ENCODE results near the gene ZBED4. TPM values are rescaled to one million over a fixed set of nuclear protein-coding genes. Genes with fewer than 3 reads are reported as not detected.

ZBED4 gene
- total and polyA plus RNA-seq, 2 of the 13 experiments (the other 11 are each of a cell fraction or from before 2014, with no cell fraction given): 5.4 to 9.6 TPM

- TF ChIP-seq, protein P1, sequence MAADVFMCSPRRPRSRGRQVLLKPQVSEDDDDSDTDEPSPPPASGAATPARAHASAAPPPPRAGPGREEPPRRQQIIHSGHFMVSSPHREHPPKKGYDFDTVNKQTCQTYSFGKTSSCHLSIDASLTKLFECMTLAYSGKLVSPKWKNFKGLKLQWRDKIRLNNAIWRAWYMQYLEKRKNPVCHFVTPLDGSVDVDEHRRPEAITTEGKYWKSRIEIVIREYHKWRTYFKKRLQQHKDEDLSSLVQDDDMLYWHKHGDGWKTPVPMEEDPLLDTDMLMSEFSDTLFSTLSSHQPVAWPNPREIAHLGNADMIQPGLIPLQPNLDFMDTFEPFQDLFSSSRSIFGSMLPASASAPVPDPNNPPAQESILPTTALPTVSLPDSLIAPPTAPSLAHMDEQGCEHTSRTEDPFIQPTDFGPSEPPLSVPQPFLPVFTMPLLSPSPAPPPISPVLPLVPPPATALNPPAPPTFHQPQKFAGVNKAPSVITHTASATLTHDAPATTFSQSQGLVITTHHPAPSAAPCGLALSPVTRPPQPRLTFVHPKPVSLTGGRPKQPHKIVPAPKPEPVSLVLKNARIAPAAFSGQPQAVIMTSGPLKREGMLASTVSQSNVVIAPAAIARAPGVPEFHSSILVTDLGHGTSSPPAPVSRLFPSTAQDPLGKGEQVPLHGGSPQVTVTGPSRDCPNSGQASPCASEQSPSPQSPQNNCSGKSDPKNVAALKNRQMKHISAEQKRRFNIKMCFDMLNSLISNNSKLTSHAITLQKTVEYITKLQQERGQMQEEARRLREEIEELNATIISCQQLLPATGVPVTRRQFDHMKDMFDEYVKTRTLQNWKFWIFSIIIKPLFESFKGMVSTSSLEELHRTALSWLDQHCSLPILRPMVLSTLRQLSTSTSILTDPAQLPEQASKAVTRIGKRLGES (CRISPR knock-in tag; IDR thresholded peaks at IDR 0.05; ENCODE audit: borderline replicate concordance): no peak
- no peak for TF ChIP-seq ZNF674 (CRISPR knock-in tag; IDR thresholded peaks at IDR 0.05; ENCODE audit: low read depth)
- TF ChIP-seq CERS6 (CRISPR knock-in tag; IDR thresholded peaks at IDR 0.05): no peak
- 0 out of 2 replicates have a peak, but pooled peaks have one; percentile 39 for TF ChIP-seq ZBTB43 (CRISPR knock-in tag; conservative IDR thresholded peaks at IDR 0.05)
- TF ChIP-seq, protein P2, sequence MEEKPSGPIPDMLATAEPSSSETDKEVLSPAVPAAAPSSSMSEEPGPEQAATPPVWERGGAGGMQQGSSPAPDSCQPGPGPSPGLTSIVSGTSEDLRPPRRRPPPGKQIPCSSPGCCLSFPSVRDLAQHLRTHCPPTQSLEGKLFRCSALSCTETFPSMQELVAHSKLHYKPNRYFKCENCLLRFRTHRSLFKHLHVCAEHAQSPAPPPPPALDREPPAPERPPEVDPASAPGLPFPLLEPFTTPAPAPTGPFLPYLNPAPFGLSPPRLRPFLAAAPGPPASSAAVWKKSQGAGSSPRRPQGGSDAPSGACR (CRISPR knock-in tag; IDR thresholded peaks at IDR 0.05): peak; percentile 33; the same call in 1 of the 2 replicates
- TF ChIP-seq ARID3A (IDR thresholded peaks at IDR 0.05; ENCODE audit: low read depth, low read length): no peak
- TF ChIP-seq FOXO1 (CRISPR knock-in tag; IDR thresholded peaks at IDR 0.05): no peak
- no peak for TF ChIP-seq BRD4 (CRISPR knock-in tag; IDR thresholded peaks at IDR 0.05)
- peak; percentile 80 for TF ChIP-seq KAT8 (CRISPR knock-in tag; IDR thresholded peaks at IDR 0.05)
- peak; percentile 64 for TF ChIP-seq MYC (CRISPR knock-in tag; IDR thresholded peaks at IDR 0.05; ENCODE audit: borderline replicate concordance)
- TF ChIP-seq, protein P3, sequence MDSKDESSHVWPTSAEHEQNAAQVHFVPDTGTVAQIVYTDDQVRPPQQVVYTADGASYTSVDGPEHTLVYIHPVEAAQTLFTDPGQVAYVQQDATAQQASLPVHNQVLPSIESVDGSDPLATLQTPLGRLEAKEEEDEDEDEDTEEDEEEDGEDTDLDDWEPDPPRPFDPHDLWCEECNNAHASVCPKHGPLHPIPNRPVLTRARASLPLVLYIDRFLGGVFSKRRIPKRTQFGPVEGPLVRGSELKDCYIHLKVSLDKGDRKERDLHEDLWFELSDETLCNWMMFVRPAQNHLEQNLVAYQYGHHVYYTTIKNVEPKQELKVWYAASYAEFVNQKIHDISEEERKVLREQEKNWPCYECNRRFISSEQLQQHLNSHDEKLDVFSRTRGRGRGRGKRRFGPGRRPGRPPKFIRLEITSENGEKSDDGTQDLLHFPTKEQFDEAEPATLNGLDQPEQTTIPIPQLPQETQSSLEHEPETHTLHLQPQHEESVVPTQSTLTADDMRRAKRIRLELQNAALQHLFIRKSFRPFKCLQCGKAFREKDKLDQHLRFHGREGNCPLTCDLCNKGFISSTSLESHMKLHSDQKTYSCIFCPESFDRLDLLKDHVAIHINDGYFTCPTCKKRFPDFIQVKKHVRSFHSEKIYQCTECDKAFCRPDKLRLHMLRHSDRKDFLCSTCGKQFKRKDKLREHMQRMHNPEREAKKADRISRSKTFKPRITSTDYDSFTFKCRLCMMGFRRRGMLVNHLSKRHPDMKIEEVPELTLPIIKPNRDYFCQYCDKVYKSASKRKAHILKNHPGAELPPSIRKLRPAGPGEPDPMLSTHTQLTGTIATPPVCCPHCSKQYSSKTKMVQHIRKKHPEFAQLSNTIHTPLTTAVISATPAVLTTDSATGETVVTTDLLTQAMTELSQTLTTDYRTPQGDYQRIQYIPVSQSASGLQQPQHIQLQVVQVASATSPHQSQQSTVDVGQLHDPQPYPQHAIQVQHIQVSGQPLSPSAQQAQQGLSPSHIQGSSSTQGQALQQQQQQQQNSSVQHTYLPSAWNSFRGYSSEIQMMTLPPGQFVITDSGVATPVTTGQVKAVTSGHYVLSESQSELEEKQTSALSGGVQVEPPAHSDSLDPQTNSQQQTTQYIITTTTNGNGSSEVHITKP (CRISPR knock-in tag; IDR thresholded peaks at IDR 0.05; ENCODE audit: low read depth): no peak
- no peak for TF ChIP-seq ZNF264 (CRISPR knock-in tag; IDR thresholded peaks at IDR 0.05)
- TF ChIP-seq, protein P4, sequence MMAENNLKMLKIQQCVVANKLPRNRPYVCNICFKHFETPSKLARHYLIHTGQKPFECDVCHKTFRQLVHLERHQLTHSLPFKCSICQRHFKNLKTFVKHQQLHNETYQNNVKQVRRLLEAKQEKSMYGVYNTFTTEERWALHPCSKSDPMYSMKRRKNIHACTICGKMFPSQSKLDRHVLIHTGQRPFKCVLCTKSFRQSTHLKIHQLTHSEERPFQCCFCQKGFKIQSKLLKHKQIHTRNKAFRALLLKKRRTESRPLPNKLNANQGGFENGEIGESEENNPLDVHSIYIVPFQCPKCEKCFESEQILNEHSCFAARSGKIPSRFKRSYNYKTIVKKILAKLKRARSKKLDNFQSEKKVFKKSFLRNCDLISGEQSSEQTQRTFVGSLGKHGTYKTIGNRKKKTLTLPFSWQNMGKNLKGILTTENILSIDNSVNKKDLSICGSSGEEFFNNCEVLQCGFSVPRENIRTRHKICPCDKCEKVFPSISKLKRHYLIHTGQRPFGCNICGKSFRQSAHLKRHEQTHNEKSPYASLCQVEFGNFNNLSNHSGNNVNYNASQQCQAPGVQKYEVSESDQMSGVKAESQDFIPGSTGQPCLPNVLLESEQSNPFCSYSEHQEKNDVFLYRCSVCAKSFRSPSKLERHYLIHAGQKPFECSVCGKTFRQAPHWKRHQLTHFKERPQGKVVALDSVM (CRISPR knock-in tag; IDR thresholded peaks at IDR 0.05): 0 out of 2 replicates have a peak, but pooled peaks have one; percentile 17
Measured at GRCh38 chr22:49917974-49918910, 64.6 kb downstream of the ZBED4 start, which contains the start of the genes ALG12 and CRELD2 (continued).

All from HepG2 (cell line).